ENCODE results near the gene SPR.

Gene SPR

GRCh38 chr2:72933207-72933606 is 46.0 kb downstream of the SPR start:
- no peak for DNase-seq

- DNase-seq = no peak
Measured at GRCh38 chr2:72933646-72934151, 46.5 kb downstream of the SPR start.

- no peak for DNase-seq
Measured at GRCh38 chr2:72934683-72935610, 47.7 kb downstream of the SPR start.

GRCh38 chr2:72935611-72935957 is 48.4 kb downstream of the SPR start:
- no peak for DNase-seq

- no peak for DNase-seq
Measured at GRCh38 chr2:72936660-72937355, 49.6 kb downstream of the SPR start.

- peak; percentile 4 for DNase-seq
Measured at GRCh38 chr2:72937356-72937669, 50.1 kb downstream of the SPR start.

- no peak for DNase-seq
Measured at GRCh38 chr2:72938455-72938854, 51.2 kb downstream of the SPR start.

- DNase-seq = peak; percentile 6
Measured at GRCh38 chr2:72940361-72940760, 53.2 kb downstream of the SPR start.

GRCh38 chr2:72940786-72941185 is 53.6 kb downstream of the SPR start:
- peak; percentile 71 for DNase-seq
